Ovary (tissue), 3 donors: ENCODE measurements around the gene SYT10.

Experiments used
- EP300 ChIP-seq: sonication (generic); formaldehyde crosslinking; IDR thresholded peaks from one replicate; pipeline ENCODE4 v1.6.1; 2017; ENCODE audit warnings: antibody characterized with exemption
- POLR2A ChIP-seq: fragments of 450-650 bp; IDR thresholded peaks from one replicate; pipeline ENCODE4 v1.6.1; 2017; ENCODE audit warnings: antibody characterized with exemption, mild to moderate bottlenecking, moderate library complexity
- TF ChIP-seq, protein P1 (sequence below), 3 donors: fragments of 450-650 bp in 2 of 3; fragments of 200-600 bp in 1 of 3; IDR thresholded peaks; one replicate each; pipeline versions ENCODE4 v1.5.1 to v1.8.0; 2016 to 2022; ENCODE audit warnings: antibody characterized with exemption in 3 of 3, mild to moderate bottlenecking in 1 of 3
- donor health status: DM: no; HTN: no; CAD: no.

DNA sequence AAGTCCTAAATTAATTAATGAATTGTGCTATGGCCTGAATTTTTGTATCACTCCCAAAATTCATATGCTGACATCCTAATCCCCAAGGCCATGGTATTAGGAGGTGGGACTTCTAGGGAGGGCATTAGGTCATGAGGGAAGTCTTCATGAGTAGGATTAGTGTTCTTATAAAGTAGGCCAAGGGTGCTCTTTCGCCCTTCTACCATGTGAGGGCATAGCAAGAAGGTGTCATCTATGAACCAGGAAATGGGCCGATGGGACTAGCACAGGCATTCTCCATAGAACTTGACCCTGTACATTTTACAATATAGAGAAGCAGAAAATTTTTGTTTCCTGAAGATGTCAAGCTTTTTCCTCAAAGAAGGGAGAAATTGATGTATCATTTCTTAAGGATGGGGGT lies 12.5 kb downstream of the SYT10 start:
- TF ChIP-seq POLR2A = no peak
- TF ChIP-seq, protein P1, sequence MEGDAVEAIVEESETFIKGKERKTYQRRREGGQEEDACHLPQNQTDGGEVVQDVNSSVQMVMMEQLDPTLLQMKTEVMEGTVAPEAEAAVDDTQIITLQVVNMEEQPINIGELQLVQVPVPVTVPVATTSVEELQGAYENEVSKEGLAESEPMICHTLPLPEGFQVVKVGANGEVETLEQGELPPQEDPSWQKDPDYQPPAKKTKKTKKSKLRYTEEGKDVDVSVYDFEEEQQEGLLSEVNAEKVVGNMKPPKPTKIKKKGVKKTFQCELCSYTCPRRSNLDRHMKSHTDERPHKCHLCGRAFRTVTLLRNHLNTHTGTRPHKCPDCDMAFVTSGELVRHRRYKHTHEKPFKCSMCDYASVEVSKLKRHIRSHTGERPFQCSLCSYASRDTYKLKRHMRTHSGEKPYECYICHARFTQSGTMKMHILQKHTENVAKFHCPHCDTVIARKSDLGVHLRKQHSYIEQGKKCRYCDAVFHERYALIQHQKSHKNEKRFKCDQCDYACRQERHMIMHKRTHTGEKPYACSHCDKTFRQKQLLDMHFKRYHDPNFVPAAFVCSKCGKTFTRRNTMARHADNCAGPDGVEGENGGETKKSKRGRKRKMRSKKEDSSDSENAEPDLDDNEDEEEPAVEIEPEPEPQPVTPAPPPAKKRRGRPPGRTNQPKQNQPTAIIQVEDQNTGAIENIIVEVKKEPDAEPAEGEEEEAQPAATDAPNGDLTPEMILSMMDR (IDR thresholded peaks at IDR 0.05) = no peak
- no peak for TF ChIP-seq EP300
